HFF-Myc (cell line): ENCODE results near the gene NEUROD2.

ENCODE experiments used
- DNase-seq: peaks from one replicate; pipeline ENCODE4 v3.0.0-alpha.2; 2011; ENCODE audit warnings: low read depth; ENCODE audit errors: extremely low read depth
- H3K4me3 ChIP-seq: replicated peaks from 2 replicates; pipeline ENCODE4 v1.5.1; 2011; ENCODE audit warnings: low read depth, mild to moderate bottlenecking, control low read depth, low read length
- TF ChIP-seq, protein P1 (sequence below): IDR thresholded peaks from 2 replicates; pipeline ENCODE4 v1.5.1; 2012; ENCODE audit warnings: mild to moderate bottlenecking, low read depth, low read length, control low read depth; ENCODE audit errors: missing control alignments

Gene NEUROD2

DNA sequence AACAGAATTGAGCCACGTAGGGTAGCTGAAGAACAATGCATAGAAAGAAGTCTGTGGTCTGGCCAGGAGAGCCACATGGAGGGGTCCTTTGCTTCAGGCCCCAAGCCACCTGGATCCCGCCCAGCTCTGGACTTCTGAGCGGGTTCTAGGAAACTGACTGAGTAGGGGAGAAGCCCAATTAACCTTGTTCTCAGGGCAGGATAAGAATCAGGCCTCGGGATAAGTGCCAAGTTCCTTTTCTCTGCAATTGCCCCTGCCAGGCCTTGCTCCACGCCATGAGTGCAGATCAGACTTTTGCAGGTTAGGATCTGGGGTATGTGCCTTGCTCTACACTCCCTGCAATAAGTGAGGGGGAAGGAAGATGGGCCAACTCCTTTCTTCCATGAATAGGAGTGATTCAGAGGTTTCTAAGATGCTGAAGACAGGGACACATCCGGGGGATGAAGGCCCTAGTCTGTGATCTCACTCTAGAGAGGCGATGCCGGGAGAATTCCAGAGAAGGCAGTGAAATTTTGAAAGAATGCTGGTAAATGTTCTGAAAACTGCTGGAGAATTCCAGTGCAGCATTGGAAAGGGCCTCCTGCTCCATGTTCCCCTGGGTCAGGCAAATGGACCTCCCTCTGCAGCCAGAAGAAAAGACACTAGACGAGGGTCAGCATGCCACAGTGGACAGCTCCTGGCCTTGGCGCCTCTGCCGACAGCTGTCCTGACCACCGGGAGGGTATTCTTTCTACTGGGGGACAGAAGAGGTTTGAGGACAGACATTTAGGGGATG, 5.8 kb downstream of the NEUROD2 start:
- H3K4me3 ChIP-seq: no peak overlapping the region
- TF ChIP-seq, protein P1, sequence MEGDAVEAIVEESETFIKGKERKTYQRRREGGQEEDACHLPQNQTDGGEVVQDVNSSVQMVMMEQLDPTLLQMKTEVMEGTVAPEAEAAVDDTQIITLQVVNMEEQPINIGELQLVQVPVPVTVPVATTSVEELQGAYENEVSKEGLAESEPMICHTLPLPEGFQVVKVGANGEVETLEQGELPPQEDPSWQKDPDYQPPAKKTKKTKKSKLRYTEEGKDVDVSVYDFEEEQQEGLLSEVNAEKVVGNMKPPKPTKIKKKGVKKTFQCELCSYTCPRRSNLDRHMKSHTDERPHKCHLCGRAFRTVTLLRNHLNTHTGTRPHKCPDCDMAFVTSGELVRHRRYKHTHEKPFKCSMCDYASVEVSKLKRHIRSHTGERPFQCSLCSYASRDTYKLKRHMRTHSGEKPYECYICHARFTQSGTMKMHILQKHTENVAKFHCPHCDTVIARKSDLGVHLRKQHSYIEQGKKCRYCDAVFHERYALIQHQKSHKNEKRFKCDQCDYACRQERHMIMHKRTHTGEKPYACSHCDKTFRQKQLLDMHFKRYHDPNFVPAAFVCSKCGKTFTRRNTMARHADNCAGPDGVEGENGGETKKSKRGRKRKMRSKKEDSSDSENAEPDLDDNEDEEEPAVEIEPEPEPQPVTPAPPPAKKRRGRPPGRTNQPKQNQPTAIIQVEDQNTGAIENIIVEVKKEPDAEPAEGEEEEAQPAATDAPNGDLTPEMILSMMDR: no peak
- DNase-seq: no peak

DNA sequence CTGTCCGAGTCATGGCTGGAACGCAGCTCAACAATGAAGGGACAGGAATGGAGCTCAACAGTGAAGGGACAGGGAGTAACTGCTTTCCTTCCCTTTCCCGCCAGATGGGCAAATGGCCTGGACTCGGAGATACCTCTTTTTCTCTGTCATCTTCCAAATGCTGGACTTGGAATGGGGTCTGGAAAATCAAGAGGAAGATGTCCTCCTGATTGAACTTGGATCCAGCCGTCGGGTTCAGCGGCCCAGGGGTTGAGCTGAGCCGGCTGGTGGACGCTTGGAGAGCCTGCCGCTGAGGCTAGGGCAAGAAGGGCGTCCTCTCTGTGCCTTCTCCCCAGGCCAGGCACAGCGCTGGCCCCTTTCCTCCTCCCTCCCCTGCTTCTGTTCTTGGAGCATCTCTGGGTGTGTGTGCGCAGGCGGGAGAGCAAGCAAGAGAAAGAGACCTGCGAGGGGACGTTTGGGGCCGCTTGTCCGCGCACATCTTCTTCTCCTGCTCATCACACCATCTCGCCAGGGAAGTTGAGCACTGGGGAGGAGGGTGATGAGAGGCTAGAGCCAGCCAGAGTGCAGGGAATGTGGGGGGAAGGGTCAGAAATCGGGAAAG, 6.6 kb downstream of the NEUROD2 start:
- H3K4me3 ChIP-seq: no peak overlapping the region
- TF ChIP-seq, protein P1: no peak
- DNase-seq: no peak

DNA sequence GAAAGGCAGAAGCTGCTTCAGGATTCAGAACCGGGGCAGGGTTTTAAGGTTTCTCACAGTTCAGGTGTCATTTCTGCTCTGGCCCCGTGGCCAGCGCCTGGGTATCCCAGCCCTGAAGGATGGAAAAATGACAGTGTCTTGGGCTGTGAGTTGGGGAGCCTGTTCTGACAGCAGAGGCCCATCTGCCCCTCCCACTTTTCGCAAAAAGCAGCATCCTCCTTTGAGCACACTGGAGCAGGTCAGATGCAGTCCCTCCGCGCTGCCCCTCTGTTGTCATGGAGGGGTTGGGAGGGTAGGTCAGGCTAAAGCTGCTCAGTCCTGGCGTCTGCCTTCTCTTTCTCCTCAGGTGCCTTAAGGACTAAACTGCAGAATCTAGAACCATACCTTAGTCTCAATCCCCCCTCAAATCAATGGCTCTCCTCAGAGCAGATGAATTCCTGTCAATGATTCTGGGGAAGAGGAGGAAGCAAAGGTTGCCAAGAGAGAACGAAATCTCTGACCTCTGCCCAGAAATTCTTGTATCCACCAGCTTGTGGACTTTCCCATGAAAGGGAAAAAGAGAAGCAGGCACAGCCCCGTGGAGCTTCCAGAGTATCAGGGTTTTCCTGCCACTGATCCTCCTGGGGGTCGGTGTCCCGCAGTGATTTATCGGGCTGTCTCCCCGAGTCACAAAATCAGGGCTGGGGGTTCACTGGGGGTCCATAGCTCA, 7.3 kb downstream of the NEUROD2 start:
- no peak for DNase-seq
- TF ChIP-seq, protein P1: no peak

DNA sequence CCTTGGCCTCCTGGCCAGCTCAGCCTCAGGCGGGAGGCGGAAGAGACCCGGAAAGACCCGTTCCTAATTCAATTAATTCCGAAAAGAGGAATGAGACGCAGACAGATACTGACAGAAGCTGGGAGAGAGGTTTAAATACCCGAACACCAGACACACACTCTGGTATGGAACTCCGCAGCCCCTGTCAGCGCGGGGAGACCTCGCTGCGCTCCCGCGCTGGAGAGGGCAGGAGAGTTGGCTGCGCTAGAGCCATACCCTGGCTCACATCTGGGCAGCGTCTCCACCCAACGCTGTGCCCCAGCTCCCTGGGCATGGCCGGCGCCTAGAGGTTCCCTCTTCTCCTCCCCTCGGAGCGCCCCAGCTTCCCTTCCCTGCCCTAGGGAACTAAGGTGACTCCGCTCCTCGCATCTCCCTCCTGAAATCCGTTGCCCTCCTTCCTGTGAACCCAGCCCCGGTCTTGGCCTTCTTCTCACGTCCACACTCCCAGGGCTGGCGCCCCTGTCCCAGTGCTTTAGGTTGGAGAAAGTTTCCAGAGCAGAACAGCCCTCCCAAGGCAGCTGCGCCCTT, 8.0 kb downstream of the NEUROD2 start:
- TF ChIP-seq, protein P1: no peak
- no peak for DNase-seq
- no peak overlapping the region for H3K4me3 ChIP-seq

More for the DNA sequence above, 7.3 kb downstream of the NEUROD2 start:
- no peak overlapping the region for H3K4me3 ChIP-seq

DNA sequence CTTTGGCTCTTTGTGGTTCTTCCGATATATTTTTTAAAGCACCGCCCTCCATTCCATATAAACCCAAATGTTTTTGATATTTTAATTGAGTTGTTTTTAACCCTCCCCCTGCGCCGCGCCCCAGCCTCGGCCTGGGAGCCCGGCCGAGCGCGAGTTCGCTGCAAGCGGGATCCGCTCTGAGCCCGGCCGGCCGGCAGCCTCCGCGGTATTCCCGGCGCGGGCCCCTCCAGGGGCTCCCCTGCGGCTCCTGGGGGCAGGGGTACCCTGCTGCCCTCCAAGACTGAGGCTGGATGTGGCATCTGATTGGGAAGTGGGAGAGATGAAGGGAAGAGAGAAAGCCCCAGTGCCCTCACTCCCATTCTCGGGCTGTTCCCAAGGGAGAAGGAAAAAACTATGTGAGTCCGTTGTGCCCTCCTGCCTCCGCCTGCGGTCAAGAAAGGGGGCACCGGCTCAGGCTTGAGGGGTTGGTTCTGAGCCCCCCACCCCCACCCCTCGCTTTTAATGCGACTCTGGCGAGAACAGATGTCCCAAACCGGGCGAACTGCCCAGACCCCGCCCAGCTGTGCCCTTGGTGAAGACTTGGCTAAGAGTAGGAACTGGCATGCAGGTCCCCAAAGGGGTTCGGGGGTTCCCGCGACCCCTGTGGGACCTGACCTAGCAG, 8.6 kb downstream of the NEUROD2 start:
- H3K4me3 ChIP-seq: no peak overlapping the region
- DNase-seq: no peak
- TF ChIP-seq, protein P1: no peak

DNA sequence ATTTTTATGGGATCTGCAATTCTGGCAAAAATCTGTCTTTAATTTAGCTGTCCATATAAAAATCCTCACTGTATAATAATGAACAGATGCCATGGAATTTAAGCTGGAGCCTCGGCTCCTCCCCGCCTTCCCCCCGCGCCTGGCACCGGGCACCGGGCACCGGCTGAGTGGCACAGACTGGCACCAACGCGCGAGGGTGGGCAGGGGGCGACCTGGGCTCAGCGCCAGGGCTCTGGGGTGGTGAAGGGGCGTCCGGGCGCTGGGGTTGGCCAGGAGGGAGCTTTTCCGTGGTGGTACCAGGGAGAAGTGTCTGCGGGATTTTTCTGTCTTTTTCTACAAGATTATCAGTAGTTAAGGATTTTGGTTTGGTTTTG, 9.1 kb downstream of the NEUROD2 start:
- DNase-seq: no peak
- TF ChIP-seq, protein P1: no peak
- H3K4me3 ChIP-seq: no peak overlapping the region
